Hepatocyte (in vitro differentiated cells): ENCODE data around the gene ABCA9.

Source experiments
- EZH2 ChIP-seq: fragments of 200-600 bp; sonication (generic); IDR thresholded peaks from 2 replicates; pipeline ENCODE4 v1.6.1; 2016; ENCODE audit warnings: antibody characterized with exemption, mild to moderate bottlenecking, borderline replicate concordance
- TF ChIP-seq, protein P1 (sequence below): fragments of 200-600 bp; sonication (generic); IDR thresholded peaks from 2 replicates; pipeline ENCODE4 v1.5.1; 2016; ENCODE audit warnings: antibody characterized with exemption, mild to moderate bottlenecking; ENCODE audit not compliant: poor library complexity

DNA sequence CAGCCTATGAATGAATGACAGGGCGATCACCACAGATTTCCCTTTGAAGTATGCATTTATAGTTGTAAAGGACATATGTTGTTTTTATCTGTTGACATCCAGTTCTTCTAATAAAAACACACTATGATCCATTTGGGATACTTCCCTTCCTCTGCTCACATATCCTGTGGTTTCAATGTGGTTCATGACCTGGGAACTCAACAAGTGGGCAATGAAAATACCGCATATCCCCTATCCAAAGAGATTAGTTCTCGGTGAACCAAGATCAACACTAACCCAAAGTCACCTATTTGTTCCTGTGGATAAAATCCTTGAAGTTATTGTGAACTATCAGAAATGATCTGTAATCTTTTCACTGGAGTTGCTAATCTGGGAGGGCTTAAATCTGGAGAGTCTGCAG lies 121.5 kb downstream of the ABCA9 start:
- TF ChIP-seq, protein P1, sequence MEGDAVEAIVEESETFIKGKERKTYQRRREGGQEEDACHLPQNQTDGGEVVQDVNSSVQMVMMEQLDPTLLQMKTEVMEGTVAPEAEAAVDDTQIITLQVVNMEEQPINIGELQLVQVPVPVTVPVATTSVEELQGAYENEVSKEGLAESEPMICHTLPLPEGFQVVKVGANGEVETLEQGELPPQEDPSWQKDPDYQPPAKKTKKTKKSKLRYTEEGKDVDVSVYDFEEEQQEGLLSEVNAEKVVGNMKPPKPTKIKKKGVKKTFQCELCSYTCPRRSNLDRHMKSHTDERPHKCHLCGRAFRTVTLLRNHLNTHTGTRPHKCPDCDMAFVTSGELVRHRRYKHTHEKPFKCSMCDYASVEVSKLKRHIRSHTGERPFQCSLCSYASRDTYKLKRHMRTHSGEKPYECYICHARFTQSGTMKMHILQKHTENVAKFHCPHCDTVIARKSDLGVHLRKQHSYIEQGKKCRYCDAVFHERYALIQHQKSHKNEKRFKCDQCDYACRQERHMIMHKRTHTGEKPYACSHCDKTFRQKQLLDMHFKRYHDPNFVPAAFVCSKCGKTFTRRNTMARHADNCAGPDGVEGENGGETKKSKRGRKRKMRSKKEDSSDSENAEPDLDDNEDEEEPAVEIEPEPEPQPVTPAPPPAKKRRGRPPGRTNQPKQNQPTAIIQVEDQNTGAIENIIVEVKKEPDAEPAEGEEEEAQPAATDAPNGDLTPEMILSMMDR: no peak
- no peak for TF ChIP-seq EZH2
